Right lobe of liver (tissue), 6 donors: Measurements from ENCODE around the gene NAA40. TPM values are rescaled to one million over a fixed set of nuclear protein-coding genes. Genes with fewer than 3 reads are reported as not detected.

ENCODE experiments used
- ATAC-seq, 4 donors: fragments of 200-7000 bp; cut with Tn5 transposase; one replicate each; pipeline ENCODE4 v1.9.1; 2020; ENCODE audit warnings: mild to moderate bottlenecking in 4 of 4, moderate library complexity in 4 of 4
- DNase-seq, 3 donors: peaks; one replicate each; pipeline ENCODE4 v3.0.0-alpha.2; 2020
- H3K27ac ChIP-seq, 3 donors: fragments of 200-600 bp; one replicate each; pipeline ENCODE4 v1.8.0; 2022
- H3K27me3 ChIP-seq, 2 donors: fragments of 200-600 bp; one replicate each; pipeline ENCODE4 v1.8.0; 2022
- H3K36me3 ChIP-seq, 4 donors: fragments of 200-600 bp; sonication (generic) in 1 of 4; one replicate each; pipeline versions ENCODE4 v1.5.1 to v1.8.0; 2017 to 2022; ENCODE audit warnings: control low read depth in 1 of 4
- H3K4me1 ChIP-seq, 4 donors: fragments of 200-600 bp; sonication (generic) in 1 of 4; one replicate each; pipeline versions ENCODE4 v1.5.1 to v1.8.0; 2017 to 2022; ENCODE audit warnings: control low read depth in 1 of 4
- H3K4me3 ChIP-seq, 3 donors: fragments of 200-600 bp; one replicate each; pipeline ENCODE4 v1.8.0; 2022
- H3K9me3 ChIP-seq, 4 donors: fragments of 200-600 bp; sonication (generic) in 1 of 4; one replicate each; pipeline versions ENCODE4 v1.5.1 to v1.8.0; 2017 to 2022; ENCODE audit warnings: control low read depth in 1 of 4
- POLR2A ChIP-seq: fragments of 450-650 bp; IDR thresholded peaks from one replicate; pipeline ENCODE4 v1.6.1; 2017; ENCODE audit warnings: antibody characterized with exemption, mild to moderate bottlenecking
- WGBS: methylation state at CpG from one replicate; pipeline ENCODE4 v1.1.6; 2018; ENCODE audit warnings: low coverage, low lambda C conversion rate; ENCODE audit not compliant: insufficient coverage; ENCODE audit errors: missing lambda C conversion rate; 5-methylcytosine and 5-hydroxymethylcytosine counted together
- intact Hi-C, 2 donors: fragments of 100-400 bp; cut with DNase I; formaldehyde crosslinking; loops; one replicate each; pipeline versions ENCODE4 v1.11.2 to v1.14.1; 2022
- total RNA-seq, 6 experiments: library from RNA; depleted of rRNA in 2 of 6; stranded (reverse); fragments of >200 nt in 2 of 6; fragmentation: NEBNext Ultra II Directional in 3 of 6; extraction: Animal tissue kit (Norgen Biotek cat#: 25700) in 3 of 6; gene quantifications; one replicate each; pipeline versions ENCODE4 v1.1.0 to v1.2.4, GENCODE V29; 2016 to 2023
- TF ChIP-seq, protein P1 (sequence below), 4 donors: fragments of 200-600 bp in 3 of 4; fragments of 450-650 bp in 1 of 4; IDR thresholded peaks; one replicate each; pipeline versions ENCODE4 v1.5.1 to v1.8.0; 2016 to 2022; ENCODE audit warnings: antibody characterized with exemption in 4 of 4, mild to moderate bottlenecking in 2 of 4
- donor health status: DM: no; HTN: yes; CAD: no.
- donor health status: DM: no; HTN: no; CAD: no.
- donor health status: DM: no; HTN: no; CAD: no.
- donor health status: DM: no; HTN: yes; CAD: no.
- donor health status: DM: no; HTN: yes; CAD: no.

NAA40 gene
- total RNA-seq, 6 experiments from 2014 or later, result 3.6 to 7.5 (median 4.6) TPM

DNA sequence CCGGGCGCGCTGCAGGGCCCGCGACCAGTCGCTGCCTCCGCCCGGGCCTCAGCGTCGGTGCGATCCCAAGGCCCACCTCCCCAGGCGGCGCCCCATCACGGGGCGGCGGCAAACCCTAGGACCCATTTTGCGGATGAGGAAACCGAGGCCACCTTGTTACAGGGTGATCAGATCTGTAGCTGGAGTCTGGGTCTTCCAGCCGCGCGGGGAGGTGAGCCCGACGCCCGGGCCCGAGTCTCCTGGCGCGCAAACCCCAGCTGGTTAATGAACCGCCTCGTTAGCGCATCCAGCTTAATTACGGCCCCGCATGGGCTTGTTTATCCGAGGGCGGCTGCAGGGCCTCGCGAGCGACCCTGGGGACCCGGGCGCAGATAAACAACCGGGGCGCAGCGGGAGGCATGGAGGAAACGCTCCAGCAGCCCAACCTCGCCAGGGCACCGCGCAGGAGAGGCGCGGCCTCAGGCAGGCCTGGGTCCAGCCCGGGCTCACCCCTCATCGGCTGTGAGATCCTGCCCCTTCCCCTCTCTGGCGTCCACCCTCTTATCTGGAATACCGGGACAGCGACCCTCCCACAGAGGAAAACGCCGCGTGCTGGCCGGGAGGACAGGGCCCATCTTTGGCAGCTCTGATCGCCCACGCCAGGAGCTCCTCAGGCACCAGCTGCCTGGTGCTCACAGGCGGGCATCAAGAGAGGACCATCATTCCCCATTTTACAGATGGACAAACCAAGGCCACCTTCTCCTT lies 62.1 kb downstream of the NAA40 start:
- Histone ChIP-seq H3K27ac (no peak overlapping the region), H3K27me3 (no peaks in the 10 kb centered on the region), H3K4me1 (peaks cover 0 to 12% (median 0%) of the 10 kb centered on the region in 4 donors), H3K4me3 (peak overlapping the region in 1 of 3 donors; percentile 32), H3K9me3 (no peaks in the 10 kb centered on the region), H3K36me3 (peaks cover 0 to 13% (median 5%) of the 10 kb centered on the region in 4 donors)
- WGBS, result 45% methylated on average over 8 of the region's 60 CpGs
- no peak for ATAC-seq
- no peak for DNase-seq
- TF ChIP-seq, protein P1, sequence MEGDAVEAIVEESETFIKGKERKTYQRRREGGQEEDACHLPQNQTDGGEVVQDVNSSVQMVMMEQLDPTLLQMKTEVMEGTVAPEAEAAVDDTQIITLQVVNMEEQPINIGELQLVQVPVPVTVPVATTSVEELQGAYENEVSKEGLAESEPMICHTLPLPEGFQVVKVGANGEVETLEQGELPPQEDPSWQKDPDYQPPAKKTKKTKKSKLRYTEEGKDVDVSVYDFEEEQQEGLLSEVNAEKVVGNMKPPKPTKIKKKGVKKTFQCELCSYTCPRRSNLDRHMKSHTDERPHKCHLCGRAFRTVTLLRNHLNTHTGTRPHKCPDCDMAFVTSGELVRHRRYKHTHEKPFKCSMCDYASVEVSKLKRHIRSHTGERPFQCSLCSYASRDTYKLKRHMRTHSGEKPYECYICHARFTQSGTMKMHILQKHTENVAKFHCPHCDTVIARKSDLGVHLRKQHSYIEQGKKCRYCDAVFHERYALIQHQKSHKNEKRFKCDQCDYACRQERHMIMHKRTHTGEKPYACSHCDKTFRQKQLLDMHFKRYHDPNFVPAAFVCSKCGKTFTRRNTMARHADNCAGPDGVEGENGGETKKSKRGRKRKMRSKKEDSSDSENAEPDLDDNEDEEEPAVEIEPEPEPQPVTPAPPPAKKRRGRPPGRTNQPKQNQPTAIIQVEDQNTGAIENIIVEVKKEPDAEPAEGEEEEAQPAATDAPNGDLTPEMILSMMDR (IDR thresholded peaks at IDR 0.05), result no peak
- no peak for TF ChIP-seq POLR2A
- intact Hi-C loops, result loop anchor here in 1 of 2 donors (2.0 kb wide), 1 partner anchor 150 kb away; no protein-coding TSS in a partner anchor

DNA sequence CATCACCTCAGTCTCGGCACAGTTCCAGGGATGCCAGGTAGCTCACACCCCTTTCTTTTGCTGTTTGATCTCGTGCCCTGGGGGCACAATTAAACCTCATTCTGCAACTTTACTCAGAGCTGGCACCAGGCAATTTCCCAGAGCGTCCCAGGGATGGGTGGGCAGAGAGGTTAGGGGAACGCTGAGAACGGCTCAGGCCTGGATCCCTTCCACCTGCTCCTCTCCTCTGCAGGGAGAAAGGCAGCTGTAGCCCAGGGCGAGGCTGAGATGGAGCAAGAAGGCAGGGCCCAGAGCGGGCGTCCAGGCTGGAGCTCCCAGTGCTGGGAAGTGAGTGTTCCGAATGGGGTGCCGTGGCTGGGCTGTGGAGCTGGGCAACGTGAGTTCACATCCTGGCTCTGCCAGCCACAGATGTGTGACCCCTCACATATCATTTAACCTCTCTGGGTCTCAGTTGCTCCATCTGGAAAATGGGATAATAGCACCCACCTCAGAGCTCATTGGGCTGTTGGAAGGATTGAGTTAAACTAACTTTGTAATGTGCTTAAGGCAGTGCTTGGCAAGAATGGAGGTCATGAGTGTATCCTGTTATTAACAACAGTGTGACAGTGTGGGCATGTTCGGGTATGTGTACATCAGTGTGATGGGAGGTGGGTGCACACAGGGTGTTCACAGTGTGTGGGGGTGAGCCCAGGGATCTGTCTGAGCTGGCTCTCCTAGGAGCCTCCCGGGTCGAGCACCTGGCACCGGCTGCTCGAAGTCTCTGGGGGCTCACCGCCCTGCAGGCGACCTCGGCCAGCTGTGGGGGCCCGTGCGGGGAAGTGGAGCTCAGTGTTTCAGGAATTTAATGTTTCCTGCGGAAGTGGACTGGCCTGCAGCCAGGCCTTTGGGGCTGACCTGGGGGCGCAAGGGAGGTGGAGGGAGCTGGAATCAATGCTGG lies 63.0 kb downstream of the NAA40 start:
- no peaks in the 10 kb centered on the region for H3K9me3 ChIP-seq
- intact Hi-C loops, result loop anchor here in 1 of 2 donors (2.0 kb wide), 1 partner anchor 149 kb away; no protein-coding TSS in a partner anchor
- TF ChIP-seq, protein P1 (IDR thresholded peaks at IDR 0.05), result no peak
- TF ChIP-seq POLR2A, result no peak
- peaks cover 0 to 6% (median 3%) of the 10 kb centered on the region in 4 donors for H3K36me3 ChIP-seq
- 46% methylated on average over 8 of the region's 23 CpGs for WGBS
- H3K27me3 ChIP-seq, result no peaks in the 10 kb centered on the region
- DNase-seq (peak in 1 of 3 donors; percentile 38), ATAC-seq (no peak)
- peaks cover 0 to 12% (median 0%) of the 10 kb centered on the region in 4 donors for H3K4me1 ChIP-seq
- H3K27ac ChIP-seq, result no peak overlapping the region
- no peak overlapping the region for H3K4me3 ChIP-seq

DNA sequence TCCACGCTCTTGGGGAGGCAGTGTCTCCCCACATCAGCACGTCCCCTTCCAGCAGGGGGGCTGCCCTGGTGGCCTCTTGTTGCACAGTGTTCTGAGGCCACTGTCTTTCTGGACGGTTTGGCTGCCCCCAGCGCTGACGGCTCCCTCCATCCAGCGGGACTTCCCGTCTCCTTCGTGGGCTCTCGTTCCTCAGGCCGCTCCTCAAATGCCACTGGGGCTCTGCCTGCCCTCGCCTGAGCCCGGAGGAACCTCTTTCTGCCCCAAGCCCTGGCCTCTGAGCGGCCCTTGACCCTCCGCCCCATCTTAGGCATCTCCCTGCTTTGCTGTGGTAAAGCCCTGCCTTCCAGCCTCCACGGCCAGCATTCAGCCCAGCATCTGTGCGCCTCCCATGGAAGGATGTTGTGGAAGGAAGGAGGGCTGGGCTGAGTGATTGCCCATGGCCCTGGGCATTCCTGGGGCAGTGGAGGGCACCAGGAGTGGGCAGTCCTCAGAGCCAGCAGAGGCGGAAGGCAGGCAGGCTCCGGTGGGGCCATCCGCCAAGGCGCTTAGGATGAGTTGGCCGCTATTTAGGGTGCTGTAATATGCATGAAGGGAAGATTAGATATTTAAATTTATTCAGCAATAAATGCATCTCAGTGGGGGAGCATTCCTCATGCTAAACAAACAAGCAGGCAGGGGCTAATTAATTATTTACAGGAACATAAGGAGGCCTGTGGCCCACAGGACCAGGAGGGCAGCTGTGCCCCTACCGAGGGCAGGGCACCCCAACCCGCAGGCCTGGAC lies 65.2 kb downstream of the NAA40 start:
- WGBS, result 61% methylated on average over 16 of the region's 23 CpGs
- no peak overlapping the region for H3K27ac ChIP-seq
- H3K4me1 ChIP-seq, result peaks cover 0 to 18% (median 5%) of the 10 kb centered on the region in 4 donors
- no peak for DNase-seq
- ATAC-seq, result no peak
- no peak overlapping the region for H3K4me3 ChIP-seq
- H3K36me3 ChIP-seq, result no peaks in the 10 kb centered on the region
- H3K27me3 ChIP-seq, result no peaks in the 10 kb centered on the region
- TF ChIP-seq, protein P1 (IDR thresholded peaks at IDR 0.05), result no peak
- no peaks in the 10 kb centered on the region for H3K9me3 ChIP-seq
- intact Hi-C loops, result no loop called here

DNA sequence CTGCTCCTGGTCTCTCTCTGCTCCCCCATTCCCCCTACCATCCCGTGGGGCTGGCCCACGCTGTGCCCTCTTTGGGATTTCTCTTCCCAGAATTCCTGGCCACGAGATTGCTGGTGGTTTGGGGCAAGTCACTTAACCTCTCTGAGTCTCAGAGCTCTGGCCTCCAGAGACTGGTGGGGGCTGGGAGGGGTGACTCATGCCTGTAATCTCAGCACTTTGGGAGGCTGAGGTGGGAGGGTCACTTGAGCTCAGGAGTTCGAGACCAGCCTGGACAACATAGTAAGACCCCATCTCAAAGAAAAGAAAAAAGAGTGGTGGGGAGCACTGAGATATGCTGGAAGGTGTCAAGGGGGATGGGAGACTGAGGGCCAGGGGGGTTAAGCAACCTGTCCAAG lies 65.8 kb downstream of the NAA40 start:
- H3K4me3 ChIP-seq, result no peak overlapping the region
- DNase-seq (no peak), ATAC-seq (no peak)
- TF ChIP-seq POLR2A, result no peak
- TF ChIP-seq, protein P1 (IDR thresholded peaks at IDR 0.05), result no peak
- no peaks in the 10 kb centered on the region for H3K27me3 ChIP-seq
- H3K9me3 ChIP-seq, result no peaks in the 10 kb centered on the region
- intact Hi-C loops, result no loop called here
- 87% methylated on average over 4 of the region's 4 CpGs for WGBS
- H3K4me1 ChIP-seq, result peaks cover 0 to 18% (median 5%) of the 10 kb centered on the region in 4 donors
- H3K27ac ChIP-seq, result no peak overlapping the region
- no peaks in the 10 kb centered on the region for H3K36me3 ChIP-seq
